NB4 (cell line): ENCODE measurements around the gene TBCK.

Experiments
- MAX ChIP-seq: IDR thresholded peaks from 2 replicates; pipeline ENCODE4 v1.6.1; 2011; ENCODE audit warnings: low read depth, low read length
- MYC ChIP-seq: IDR thresholded peaks from 2 replicates; pipeline ENCODE4 v1.6.1; 2011; ENCODE audit warnings: low read depth, low read length
- POLR2A ChIP-seq: IDR thresholded peaks from 2 replicates; pipeline ENCODE4 v1.6.1; 2011; ENCODE audit warnings: mild to moderate bottlenecking; ENCODE audit not compliant: insufficient read length; ENCODE audit errors: extremely low read depth
- TF ChIP-seq, protein P1 (sequence below): IDR thresholded peaks from one replicate; pipeline ENCODE4 v1.5.1; 2012; ENCODE audit warnings: low read depth, low read length

DNA sequence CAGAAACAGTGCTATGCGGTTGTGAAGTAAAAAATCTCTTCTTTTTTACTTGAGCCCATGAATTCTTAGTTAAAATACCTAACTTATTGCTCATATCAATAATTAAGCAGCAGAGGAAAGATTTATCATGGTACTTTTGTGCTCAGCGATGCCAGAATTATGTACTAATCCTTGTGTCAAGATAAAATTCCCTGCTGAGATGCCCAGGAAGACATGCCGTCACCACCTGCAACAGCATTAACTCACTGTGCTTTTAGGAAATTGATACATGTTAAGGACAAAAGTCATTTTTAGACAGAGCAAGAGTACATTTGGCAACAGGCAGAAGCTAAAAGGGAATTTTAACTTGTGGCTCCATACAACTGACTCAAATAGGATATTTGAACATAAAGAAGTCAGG, 281.8 kb downstream of the TBCK start:
- TF ChIP-seq, protein P1, sequence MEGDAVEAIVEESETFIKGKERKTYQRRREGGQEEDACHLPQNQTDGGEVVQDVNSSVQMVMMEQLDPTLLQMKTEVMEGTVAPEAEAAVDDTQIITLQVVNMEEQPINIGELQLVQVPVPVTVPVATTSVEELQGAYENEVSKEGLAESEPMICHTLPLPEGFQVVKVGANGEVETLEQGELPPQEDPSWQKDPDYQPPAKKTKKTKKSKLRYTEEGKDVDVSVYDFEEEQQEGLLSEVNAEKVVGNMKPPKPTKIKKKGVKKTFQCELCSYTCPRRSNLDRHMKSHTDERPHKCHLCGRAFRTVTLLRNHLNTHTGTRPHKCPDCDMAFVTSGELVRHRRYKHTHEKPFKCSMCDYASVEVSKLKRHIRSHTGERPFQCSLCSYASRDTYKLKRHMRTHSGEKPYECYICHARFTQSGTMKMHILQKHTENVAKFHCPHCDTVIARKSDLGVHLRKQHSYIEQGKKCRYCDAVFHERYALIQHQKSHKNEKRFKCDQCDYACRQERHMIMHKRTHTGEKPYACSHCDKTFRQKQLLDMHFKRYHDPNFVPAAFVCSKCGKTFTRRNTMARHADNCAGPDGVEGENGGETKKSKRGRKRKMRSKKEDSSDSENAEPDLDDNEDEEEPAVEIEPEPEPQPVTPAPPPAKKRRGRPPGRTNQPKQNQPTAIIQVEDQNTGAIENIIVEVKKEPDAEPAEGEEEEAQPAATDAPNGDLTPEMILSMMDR: no peak
- TF ChIP-seq POLR2A (no peak), MAX (no peak), MYC (no peak)
